Measurements from ENCODE around the gene TBX2.

TBX2 gene

GRCh38 chr17:61398721-61399130 lies 917 bp upstream of the TBX2 start (continued):
- 0 out of 2 replicates have a peak, but pooled peaks have one; percentile 47 for TF ChIP-seq ZEB2 (tag by site-specific recombination; IDR thresholded peaks at IDR 0.05)
- no peak for TF ChIP-seq PRDM2 (tag by site-specific recombination; IDR thresholded peaks at IDR 0.05; ENCODE audit: borderline replicate concordance)
- 0 out of 2 replicates have a peak, but pooled peaks have one; percentile 7 for TF ChIP-seq WT1 (tag by site-specific recombination; IDR thresholded peaks at IDR 0.05)
- TF ChIP-seq ZNF404 (tag by site-specific recombination; IDR thresholded peaks at IDR 0.05), result no peak
- no peak for TF ChIP-seq PRDM1 (tag by site-specific recombination; IDR thresholded peaks at IDR 0.05)
- no peak for TF ChIP-seq ZNF791 (tag by site-specific recombination; IDR thresholded peaks at IDR 0.05)
- no peak for TF ChIP-seq SETDB1 (IDR thresholded peaks at IDR 0.05; ENCODE audit: insufficient read length, low read length)
- no peak for TF ChIP-seq ZNF785 (tag by site-specific recombination; IDR thresholded peaks at IDR 0.05)
- TF ChIP-seq ZNF629 (tag by site-specific recombination; IDR thresholded peaks at IDR 0.05), result no peak
- TF ChIP-seq ZBTB1 (tag by site-specific recombination; IDR thresholded peaks at IDR 0.05), result no peak
- 0 out of 2 replicates have a peak, but pooled peaks have one; percentile 46 for TF ChIP-seq ZNF2 (tag by site-specific recombination; IDR thresholded peaks at IDR 0.05)
- TF ChIP-seq SP2 (tag by site-specific recombination; IDR thresholded peaks at IDR 0.05), result peak; percentile 29; the same call in 1 of the 2 replicates
- no peak for TF ChIP-seq ZNF10 (tag by site-specific recombination; IDR thresholded peaks at IDR 0.05)
- no peak for TF ChIP-seq ATF2 (tag by site-specific recombination; IDR thresholded peaks at IDR 0.05; ENCODE audit: low read depth)
- no peak for TF ChIP-seq REPIN1 (tag by site-specific recombination; IDR thresholded peaks at IDR 0.05; ENCODE audit: low read depth)
- TF ChIP-seq ZNF223 (tag by site-specific recombination; IDR thresholded peaks at IDR 0.05), result no peak
- TF ChIP-seq, protein P1, sequence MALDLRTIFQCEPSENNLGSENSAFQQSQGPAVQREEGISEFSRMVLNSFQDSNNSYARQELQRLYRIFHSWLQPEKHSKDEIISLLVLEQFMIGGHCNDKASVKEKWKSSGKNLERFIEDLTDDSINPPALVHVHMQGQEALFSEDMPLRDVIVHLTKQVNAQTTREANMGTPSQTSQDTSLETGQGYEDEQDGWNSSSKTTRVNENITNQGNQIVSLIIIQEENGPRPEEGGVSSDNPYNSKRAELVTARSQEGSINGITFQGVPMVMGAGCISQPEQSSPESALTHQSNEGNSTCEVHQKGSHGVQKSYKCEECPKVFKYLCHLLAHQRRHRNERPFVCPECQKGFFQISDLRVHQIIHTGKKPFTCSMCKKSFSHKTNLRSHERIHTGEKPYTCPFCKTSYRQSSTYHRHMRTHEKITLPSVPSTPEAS (tag by site-specific recombination; IDR thresholded peaks at IDR 0.05), result peak; percentile 81
- no peak for TF ChIP-seq MZF1 (tag by site-specific recombination; IDR thresholded peaks at IDR 0.05; ENCODE audit: borderline replicate concordance)
- TF ChIP-seq ZNF394 (tag by site-specific recombination; IDR thresholded peaks at IDR 0.05; ENCODE audit: borderline replicate concordance), result no peak
- no peak for TF ChIP-seq ZNF202 (tag by site-specific recombination; IDR thresholded peaks at IDR 0.05; ENCODE audit: borderline replicate concordance)
- no peak for TF ChIP-seq TRIM28 (IDR thresholded peaks at IDR 0.05; ENCODE audit: borderline replicate concordance, low read length)
- TF ChIP-seq ZNF521 (tag by site-specific recombination; IDR thresholded peaks at IDR 0.05), result no peak
- TF ChIP-seq ZNF561 (tag by site-specific recombination; IDR thresholded peaks at IDR 0.05; ENCODE audit: borderline replicate concordance), result no peak
- TF ChIP-seq ZNF777 (tag by site-specific recombination; IDR thresholded peaks at IDR 0.05; ENCODE audit: borderline replicate concordance), result no peak
- TF ChIP-seq ZNF239 (tag by site-specific recombination; IDR thresholded peaks at IDR 0.05), result no peak
- TF ChIP-seq ZNF157 (tag by site-specific recombination; IDR thresholded peaks at IDR 0.05), result no peak
- 0 out of 2 replicates have a peak, but pooled peaks have one; percentile 30 for TF ChIP-seq KLF8 (tag by site-specific recombination; IDR thresholded peaks at IDR 0.05)
- no peak for TF ChIP-seq ZNF48 (tag by site-specific recombination; IDR thresholded peaks at IDR 0.05)
- TF ChIP-seq ZBTB11 (tag by site-specific recombination; conservative IDR thresholded peaks at IDR 0.05; ENCODE audit: low read depth), result no peak
- TF ChIP-seq ZNF623 (tag by site-specific recombination; IDR thresholded peaks at IDR 0.05), result no peak
- TF ChIP-seq ZBTB17 (tag by site-specific recombination; IDR thresholded peaks at IDR 0.05), result 0 out of 2 replicates have a peak, but pooled peaks have one; percentile 9
